Heart right ventricle (tissue), 16 donors: ENCODE measurements around the gene CD83. TPM values are rescaled to one million over a fixed set of nuclear protein-coding genes. Genes with fewer than 3 reads are reported as not detected.

ENCODE experiments used
- ATAC-seq, 8 donors: fragments of 200-7000 bp; cut with Tn5 transposase; one replicate each; pipeline ENCODE4 v1.9.1; 2020; ENCODE audit warnings: mild to moderate bottlenecking in 8 of 8, moderate library complexity in 8 of 8, moderate number of reproducible peaks in 1 of 8
- DNase-seq, 2 donors: peaks; one replicate each; pipeline ENCODE4 v3.0.0-alpha.2; 2020
- H3K27ac ChIP-seq, 10 donors: fragments of 200-600 bp; sonication (generic) in 2 of 10; one replicate each; pipeline versions ENCODE4 v1.5.0 to v1.8.0; 2020 to 2022; ENCODE audit warnings: mild to moderate bottlenecking in 3 of 10
- H3K27me3 ChIP-seq, 7 donors: fragments of 200-600 bp; one replicate each; pipeline ENCODE4 v1.8.0; 2021 to 2022; ENCODE audit warnings: mild to moderate bottlenecking in 2 of 7
- H3K36me3 ChIP-seq, 9 donors: fragments of 200-600 bp; sonication (generic) in 1 of 9; one replicate each; pipeline versions ENCODE4 v1.5.0 to v1.8.0; 2020 to 2022; ENCODE audit warnings: mild to moderate bottlenecking in 2 of 9
- H3K4me1 ChIP-seq, 9 donors: fragments of 200-600 bp; sonication (generic) in 1 of 9; one replicate each; pipeline versions ENCODE4 v1.5.0 to v1.8.0; 2020 to 2022; ENCODE audit warnings: mild to moderate bottlenecking in 4 of 9
- H3K4me3 ChIP-seq, 10 donors: fragments of 200-600 bp; sonication (generic) in 2 of 10; one replicate each; pipeline versions ENCODE4 v1.5.0 to v1.8.0; 2020 to 2022; ENCODE audit warnings: mild to moderate bottlenecking in 7 of 10, moderate library complexity in 2 of 10
- H3K9me3 ChIP-seq, 11 donors: fragments of 200-600 bp in 10 of 11; sonication (generic) in 2 of 11; one replicate each; pipeline versions ENCODE4 v1.5.0 to v1.8.0; 2013 to 2022; ENCODE audit warnings: mild to moderate bottlenecking in 2 of 11, control low read depth in 1 of 11, moderate library complexity in 1 of 11
- WGBS, 2 donors: extraction: QIAGEN DNeasy Blood & Tissue Kit; methylation state at CpG; one replicate each; pipeline ENCODE4 v1.1.7; 2013; ENCODE audit warnings: inconsistent platforms in 1 of 2; 5-methylcytosine and 5-hydroxymethylcytosine counted together
- intact Hi-C, 10 donors: fragments of 100-400 bp; cut with DNase I; formaldehyde crosslinking; loops; one replicate each; pipeline versions ENCODE4 v1.11.1 to v1.14.2; 2022
- polyA plus RNA-seq, 2 donors: library from polyadenylated mRNA; stranded (reverse); fragments of 200-250 nt; gene quantifications; one replicate each; pipeline ENCODE4 v1.2.3, GENCODE V29; 2013
- total RNA-seq, 10 donors: library from RNA; stranded (reverse); fragmentation: NEBNext Ultra II Directional in 3 of 10; extraction: Animal tissue kit (Norgen Biotek cat#: 25700) in 3 of 10; gene quantifications; one replicate each; pipeline versions ENCODE4 v1.2.1 to v1.2.4, GENCODE V29; 2021 to 2023
- TF ChIP-seq, protein P1 (sequence below), 9 donors: fragments of 200-600 bp; sonication (generic) in 2 of 9; IDR thresholded peaks; one replicate each; pipeline versions ENCODE4 v1.5.0 to v1.8.0; 2021 to 2022; ENCODE audit warnings: antibody characterized with exemption in 9 of 9, mild to moderate bottlenecking in 5 of 9, moderate library complexity in 1 of 9
- donor health status: Arrhythmogenic right ventricular cardiomyopathy.
- donor health status: ischemic (EF 13 %, LVEDD 7.1; RV severe dilation, severe dysfunction).
- donor health status: healthy with polysubstance abuse.
- donor health status: DM: no; HTN: yes; CAD: no.
- donor health status: DM: no; HTN: no; CAD: no.
- donor health status: ischemic (EF 25% LVEDD 6.9; RV normal size, moderate dysfunction).
- donor health status: ischemic (EF 25% LVEDD 5.7; RV mildly dilated, moderate dysfunction).
- donor health status: healthy.
- donor health status: DM: yes; HTN: yes; CAD: no.
- donor health status: Ischemic cardiomyopathy.
- donor health status: ischemic (EF 35%, LVEDD 5.7; RV mildly dilated, moderate dysfunction).
- donor health status: nonischemic (EF 11% LVEDD 7.7; RV severe dilation, severe dysfunction).
- donor health status: DM: yes; HTN: yes; CAD: no.
- donor health status: PGD.
- donor health status: ischemic (EF 29% LVEDD 5.4; RV normal size, mild dysfunction).
- donor health status: nonischemic (EF 23%, LVEDD 6.1; RV moderate dilation, normal function).

CD83 gene
- total and polyA plus RNA-seq, 12 donors, result 0.68 to 7.5 (median 1.6) TPM

GRCh38 chr6:14128012-14128411 lies 10.4 kb downstream of the CD83 start:
- DNase-seq, result no peak
- no peaks in the 10 kb centered on the region for H3K9me3 ChIP-seq
- no peak overlapping the region for H3K27ac ChIP-seq
- WGBS, 2 donors, result 64 to 71% methylated on average over 4 of the region's 4 CpGs
- intact Hi-C loops, result loop anchor here in 7 of 10 donors (2.0 to 10.0 kb wide), 6 partner anchors 1317 to 1497 kb away; no protein-coding TSS in a partner anchor
- peaks cover 0 to 27% (median 17%) of the 10 kb centered on the region in 9 donors for H3K4me1 ChIP-seq
- no peaks in the 10 kb centered on the region for H3K27me3 ChIP-seq
- TF ChIP-seq, protein P1, sequence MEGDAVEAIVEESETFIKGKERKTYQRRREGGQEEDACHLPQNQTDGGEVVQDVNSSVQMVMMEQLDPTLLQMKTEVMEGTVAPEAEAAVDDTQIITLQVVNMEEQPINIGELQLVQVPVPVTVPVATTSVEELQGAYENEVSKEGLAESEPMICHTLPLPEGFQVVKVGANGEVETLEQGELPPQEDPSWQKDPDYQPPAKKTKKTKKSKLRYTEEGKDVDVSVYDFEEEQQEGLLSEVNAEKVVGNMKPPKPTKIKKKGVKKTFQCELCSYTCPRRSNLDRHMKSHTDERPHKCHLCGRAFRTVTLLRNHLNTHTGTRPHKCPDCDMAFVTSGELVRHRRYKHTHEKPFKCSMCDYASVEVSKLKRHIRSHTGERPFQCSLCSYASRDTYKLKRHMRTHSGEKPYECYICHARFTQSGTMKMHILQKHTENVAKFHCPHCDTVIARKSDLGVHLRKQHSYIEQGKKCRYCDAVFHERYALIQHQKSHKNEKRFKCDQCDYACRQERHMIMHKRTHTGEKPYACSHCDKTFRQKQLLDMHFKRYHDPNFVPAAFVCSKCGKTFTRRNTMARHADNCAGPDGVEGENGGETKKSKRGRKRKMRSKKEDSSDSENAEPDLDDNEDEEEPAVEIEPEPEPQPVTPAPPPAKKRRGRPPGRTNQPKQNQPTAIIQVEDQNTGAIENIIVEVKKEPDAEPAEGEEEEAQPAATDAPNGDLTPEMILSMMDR (IDR thresholded peaks at IDR 0.05), result no peak
- ATAC-seq, result no peak
- no peak overlapping the region for H3K4me3 ChIP-seq
- H3K36me3 ChIP-seq, result peaks cover 0 to 14% (median 0%) of the 10 kb centered on the region in 9 donors

DNA sequence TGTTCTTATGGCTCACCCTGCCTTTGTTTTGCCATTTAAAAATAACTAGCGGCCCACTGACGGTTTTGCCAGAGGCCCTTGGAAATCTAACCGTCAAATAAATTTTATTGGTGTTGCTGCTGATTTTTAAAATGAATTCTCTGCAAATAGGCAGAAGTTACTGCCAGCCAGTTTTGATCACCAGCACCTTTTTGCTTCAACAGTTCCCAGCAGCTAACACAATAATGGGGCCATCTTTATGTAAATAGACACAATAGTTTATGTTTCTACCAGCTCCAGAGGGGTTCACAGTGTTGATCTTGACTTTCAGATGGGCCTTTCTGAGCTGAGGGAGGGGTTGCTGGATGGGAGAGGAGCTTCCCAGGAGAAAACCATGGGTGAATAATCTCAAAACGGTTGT lies 11.2 kb downstream of the CD83 start:
- DNase-seq, result no peak
- WGBS, 2 donors, result 93 to 94% methylated on average over 4 of the region's 4 CpGs
- Histone ChIP-seq H3K4me3 (no peak overlapping the region), H3K27me3 (no peaks in the 10 kb centered on the region), H3K27ac (no peak overlapping the region), H3K36me3 (peaks cover 0 to 20% (median 0%) of the 10 kb centered on the region in 9 donors), H3K9me3 (no peaks in the 10 kb centered on the region), H3K4me1 (peaks cover 0 to 23% (median 12%) of the 10 kb centered on the region in 9 donors)
- ATAC-seq, result no peak
- TF ChIP-seq, protein P1 (IDR thresholded peaks at IDR 0.05), result no peak
- intact Hi-C loops, result loop anchor here in 7 of 10 donors (2.0 to 10.0 kb wide), 6 partner anchors 1316 to 1496 kb away; no protein-coding TSS in a partner anchor

DNA sequence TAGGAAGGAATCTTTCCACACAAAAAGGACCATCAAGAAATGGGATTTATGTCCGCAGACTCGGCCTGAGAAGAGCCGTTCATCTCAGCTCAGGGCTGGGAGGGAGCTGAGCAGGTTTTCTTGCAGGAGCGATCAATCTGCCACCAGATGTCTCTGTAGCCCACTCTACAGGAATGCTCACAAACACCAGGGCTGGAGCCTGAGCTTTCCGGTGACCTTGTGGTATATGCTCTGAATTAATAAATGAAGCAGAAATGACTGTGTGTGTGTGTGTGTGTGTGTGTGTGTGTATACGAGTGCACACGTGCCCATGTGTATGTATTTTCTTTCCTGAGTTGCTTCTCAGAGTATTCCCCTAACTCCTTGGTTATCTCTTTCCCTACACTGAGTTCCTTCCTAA lies 12.0 kb downstream of the CD83 start:
- peaks cover 0 to 28% (median 0%) of the 10 kb centered on the region in 9 donors for H3K36me3 ChIP-seq
- intact Hi-C loops, result loop anchor here in 7 of 10 donors (2.0 to 10.0 kb wide), 6 partner anchors 1315 to 1495 kb away; no protein-coding TSS in a partner anchor
- no peaks in the 10 kb centered on the region for H3K27me3 ChIP-seq
- no peak overlapping the region for H3K27ac ChIP-seq
- peaks cover 0 to 23% (median 10%) of the 10 kb centered on the region in 9 donors for H3K4me1 ChIP-seq
- TF ChIP-seq, protein P1 (IDR thresholded peaks at IDR 0.05), result peak; percentile 24 to 85 (median 64)
- H3K4me3 ChIP-seq, result no peak overlapping the region
- DNase-seq (peak; percentile 20 to 62), ATAC-seq (peak; percentile 80 to 93 (median 89))
- H3K9me3 ChIP-seq, result no peaks in the 10 kb centered on the region
- 18 to 19% methylated on average over 7 of the region's 7 CpGs for WGBS, 2 donors

DNA sequence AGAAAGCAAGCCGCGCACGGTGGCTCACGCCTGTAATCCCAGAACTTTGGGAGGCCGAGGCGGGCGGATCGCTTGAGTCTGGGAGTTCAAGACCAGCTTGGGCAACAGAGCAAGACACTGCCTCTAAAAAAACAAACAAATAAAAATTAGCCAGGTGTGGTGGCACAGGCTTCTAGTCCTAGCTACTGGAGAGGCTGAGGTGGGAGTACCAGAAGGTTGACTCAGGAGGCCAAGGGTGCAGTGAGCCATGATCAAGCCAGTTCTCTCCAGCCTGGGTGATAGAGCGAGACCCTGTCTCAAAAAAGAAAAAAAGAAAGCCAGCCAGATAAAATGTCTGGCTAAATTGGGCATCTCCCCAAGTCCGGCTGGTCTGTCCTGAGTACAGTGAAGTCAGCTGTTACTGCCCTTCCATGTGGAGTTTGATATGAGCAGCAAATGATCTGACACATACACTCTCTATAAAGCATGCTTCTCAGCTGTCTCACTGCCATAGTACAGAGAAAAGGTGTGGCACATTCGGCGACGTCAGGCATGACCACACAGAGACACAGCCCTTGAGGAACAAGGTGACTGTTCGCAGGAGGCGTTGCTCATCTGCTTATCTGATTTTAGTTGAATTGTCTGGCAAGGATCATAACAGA lies 13.0 kb downstream of the CD83 start:
- Histone ChIP-seq H3K9me3 (no peaks in the 10 kb centered on the region), H3K4me3 (no peak overlapping the region), H3K4me1 (peaks cover 0 to 16% (median 8%) of the 10 kb centered on the region in 9 donors), H3K27me3 (no peaks in the 10 kb centered on the region), H3K27ac (no peak overlapping the region), H3K36me3 (peaks cover 0 to 38% (median 0%) of the 10 kb centered on the region in 9 donors)
- intact Hi-C loops, result loop anchor here in 2 of 10 donors (5.0 kb wide), 2 partner anchors 1492 to 1497 kb away; no protein-coding TSS in a partner anchor
- ATAC-seq (no peak), DNase-seq (no peak)
- WGBS, 2 donors, result 89 to 93% methylated on average over 15 of the region's 15 CpGs
- TF ChIP-seq, protein P1 (IDR thresholded peaks at IDR 0.05), result no peak
